ENCODE data around the gene RRM2.

The RRM2 gene

DNA sequence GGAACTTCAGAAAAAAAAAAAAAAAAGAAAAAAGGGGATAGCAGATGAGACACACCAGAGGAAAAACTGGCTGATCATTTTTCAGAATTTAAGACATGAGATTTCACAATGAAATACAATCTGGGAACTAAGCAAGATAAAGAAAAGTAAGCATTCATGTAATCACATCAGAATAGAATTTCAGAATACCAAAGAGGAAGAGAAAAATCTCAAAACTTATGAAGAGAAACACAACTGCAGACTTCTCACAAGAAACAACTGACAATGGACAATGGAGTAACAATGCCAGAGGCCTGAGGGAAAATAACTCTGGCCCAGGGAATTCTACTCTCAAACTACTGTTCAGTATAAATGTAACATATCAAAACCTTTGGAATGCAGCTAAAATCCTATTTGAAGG lies 13.2 kb upstream of the RRM2 start:
- no peak for TF ChIP-seq POLR2A (IDR thresholded peaks at IDR 0.05; ENCODE audit: low read depth, low read length)
- FAIRE-seq (no peak), DNase-seq (ENCODE audit: insufficient read length, low spot score) (no peak)

GRCh38 chr2:10119027-10119325 lies 3.6 kb upstream of the RRM2 start:
- no peak for TF ChIP-seq POLR2A (IDR thresholded peaks at IDR 0.05; ENCODE audit: low read depth, low read length)
- FAIRE-seq = no peak
- no peak for DNase-seq (ENCODE audit: insufficient read length, low spot score)

- FAIRE-seq (no peak), DNase-seq (ENCODE audit: insufficient read length, low spot score) (no peak)
- TF ChIP-seq POLR2A (IDR thresholded peaks at IDR 0.05; ENCODE audit: low read depth, low read length) = no peak
Measured at GRCh38 chr2:10119601-10120157, 2.9 kb upstream of the RRM2 start.

- DNase-seq (ENCODE audit: insufficient read length, low spot score) (peak; percentile 88), FAIRE-seq (no peak)
- TF ChIP-seq POLR2A (IDR thresholded peaks at IDR 0.05; ENCODE audit: low read depth, low read length) = peak; percentile 50; the same call in 1 of the 2 replicates
Measured at GRCh38 chr2:10120158-10120876, 2.2 kb upstream of the RRM2 start.

DNA sequence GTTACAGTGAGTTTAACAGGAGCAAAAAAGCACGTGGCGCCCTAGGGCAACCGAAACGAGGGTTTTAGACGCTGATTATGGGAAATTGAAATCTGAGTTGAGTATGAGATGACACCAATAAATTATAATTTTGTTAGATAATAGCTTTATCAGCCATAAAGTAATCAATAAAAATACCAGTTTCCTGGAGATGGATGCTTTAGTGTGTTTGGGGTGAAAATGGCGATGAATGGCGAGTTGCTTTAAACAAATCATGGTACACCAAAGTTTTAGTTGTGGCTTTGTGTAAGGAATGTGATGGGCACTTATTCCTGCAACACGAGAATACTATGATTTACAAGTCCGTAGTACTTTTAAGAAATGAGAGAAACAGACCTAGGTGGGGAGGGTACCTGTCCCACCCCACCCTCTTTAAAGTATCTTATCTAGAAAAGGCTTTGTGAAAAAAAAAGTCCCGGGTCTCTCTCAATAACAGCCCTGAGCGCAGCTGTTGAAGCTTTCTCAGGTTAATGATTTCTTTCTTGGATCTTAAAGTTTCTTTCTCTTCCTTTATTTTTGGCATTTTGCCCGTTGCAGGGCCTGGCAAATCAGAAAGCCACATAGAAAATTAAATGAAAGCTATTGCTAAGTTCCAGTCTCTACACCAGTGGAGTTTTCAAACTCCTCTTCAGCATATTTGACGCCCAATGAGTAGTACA lies 1.5 kb upstream of the RRM2 start:
- TF ChIP-seq POLR2A (IDR thresholded peaks at IDR 0.05; ENCODE audit: low read depth, low read length) = no peak
- no peak for DNase-seq (ENCODE audit: insufficient read length, low spot score)
- FAIRE-seq = no peak

DNA sequence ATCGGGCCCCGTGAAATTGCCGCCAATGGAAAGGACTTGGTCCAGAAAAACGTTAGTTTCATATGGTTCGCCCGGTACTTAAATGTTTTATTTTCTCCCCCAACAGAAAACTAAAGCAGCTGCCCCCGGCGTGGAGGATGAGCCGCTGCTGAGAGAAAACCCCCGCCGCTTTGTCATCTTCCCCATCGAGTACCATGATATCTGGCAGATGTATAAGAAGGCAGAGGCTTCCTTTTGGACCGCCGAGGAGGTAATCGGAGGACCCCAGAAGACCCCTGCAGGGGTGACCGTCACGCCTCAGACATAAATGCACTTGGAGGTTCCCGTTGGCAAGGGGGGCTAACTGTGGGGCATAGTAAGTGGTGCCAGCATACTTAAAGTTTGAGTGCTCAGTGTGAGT lies 742 bp downstream of the RRM2 start:
- FAIRE-seq (no peak), DNase-seq (ENCODE audit: insufficient read length, low spot score) (no peak)
- no peak for TF ChIP-seq POLR2A (IDR thresholded peaks at IDR 0.05; ENCODE audit: low read depth, low read length)

DNA sequence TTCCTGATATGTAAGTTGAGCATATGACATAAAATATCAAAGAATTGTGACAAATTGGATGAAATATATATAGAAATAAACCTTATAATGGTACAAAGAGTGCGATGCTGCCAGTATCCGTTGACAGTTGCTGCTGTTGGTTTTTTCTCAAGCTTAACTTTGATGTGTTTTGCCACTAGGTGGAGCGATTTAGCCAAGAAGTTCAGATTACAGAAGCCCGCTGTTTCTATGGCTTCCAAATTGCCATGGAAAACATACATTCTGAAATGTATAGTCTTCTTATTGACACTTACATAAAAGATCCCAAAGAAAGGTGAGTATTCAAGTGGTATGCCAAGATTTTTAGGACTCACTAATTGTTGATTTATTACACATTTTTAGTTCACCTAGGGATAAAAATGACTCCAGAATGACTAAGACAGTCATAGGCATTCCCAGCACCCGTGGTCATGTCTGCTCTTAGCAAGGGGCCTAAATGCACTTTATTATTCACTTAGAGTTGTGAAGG lies 2.1 kb downstream of the RRM2 start:
- no peak for TF ChIP-seq POLR2A (IDR thresholded peaks at IDR 0.05; ENCODE audit: low read depth, low read length)
- DNase-seq (ENCODE audit: insufficient read length, low spot score) (no peak), FAIRE-seq (no peak)

DNA sequence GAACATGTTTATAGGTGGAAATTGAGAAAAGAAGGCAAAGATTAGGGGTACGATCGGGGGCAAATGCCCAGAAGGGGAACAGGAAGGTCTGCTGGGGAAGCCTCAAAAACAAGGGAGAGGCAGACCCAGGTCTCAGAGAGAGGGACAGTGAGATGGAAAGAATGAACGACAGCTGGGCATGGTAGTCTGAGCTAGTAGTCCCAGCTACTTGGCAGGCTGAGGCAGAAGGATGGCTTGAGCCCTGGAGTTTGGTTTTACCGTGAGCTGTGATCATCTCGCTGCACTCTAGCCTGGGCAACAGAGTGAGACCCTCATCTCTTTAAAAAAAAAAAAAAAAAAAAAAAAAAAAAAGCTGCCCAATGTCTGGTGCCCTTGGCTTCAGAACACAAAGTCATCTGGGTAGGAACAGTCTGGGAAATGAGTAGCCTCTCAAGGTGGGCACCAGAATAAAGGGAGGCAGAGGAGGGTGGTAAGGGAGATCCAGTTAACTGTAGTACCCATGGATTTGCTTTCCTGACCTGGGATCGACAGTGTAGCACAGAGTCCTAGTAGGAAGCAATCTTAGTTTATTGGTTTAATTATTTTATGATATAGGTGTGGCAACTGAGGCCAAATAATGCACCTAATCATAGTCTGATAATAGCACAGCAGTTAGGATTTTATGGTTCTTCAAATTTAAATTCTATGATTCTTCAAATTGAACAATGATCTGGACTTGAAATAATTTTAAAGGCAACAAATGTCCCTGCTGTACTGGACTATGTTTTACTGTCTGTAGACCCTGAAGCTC lies 3.5 kb downstream of the RRM2 start:
- FAIRE-seq (no peak), DNase-seq (ENCODE audit: insufficient read length, low spot score) (no peak)
- TF ChIP-seq POLR2A (IDR thresholded peaks at IDR 0.05; ENCODE audit: low read depth, low read length) = no peak

- FAIRE-seq = no peak
- TF ChIP-seq POLR2A (IDR thresholded peaks at IDR 0.05; ENCODE audit: low read depth, low read length) = no peak
- no peak for DNase-seq (ENCODE audit: insufficient read length, low spot score)
Measured at GRCh38 chr2:10126632-10127026, 4.1 kb downstream of the RRM2 start.

GRCh38 chr2:10128420-10128819 lies 5.9 kb downstream of the RRM2 start:
- FAIRE-seq (no peak), DNase-seq (ENCODE audit: insufficient read length, low spot score) (no peak)
- TF ChIP-seq POLR2A (IDR thresholded peaks at IDR 0.05; ENCODE audit: low read depth, low read length) = no peak

- no peak for TF ChIP-seq POLR2A (IDR thresholded peaks at IDR 0.05; ENCODE audit: low read depth, low read length)
- FAIRE-seq (no peak), DNase-seq (ENCODE audit: insufficient read length, low spot score) (no peak)
Measured at GRCh38 chr2:10129490-10129889, 7.0 kb downstream of the RRM2 start.

DNA sequence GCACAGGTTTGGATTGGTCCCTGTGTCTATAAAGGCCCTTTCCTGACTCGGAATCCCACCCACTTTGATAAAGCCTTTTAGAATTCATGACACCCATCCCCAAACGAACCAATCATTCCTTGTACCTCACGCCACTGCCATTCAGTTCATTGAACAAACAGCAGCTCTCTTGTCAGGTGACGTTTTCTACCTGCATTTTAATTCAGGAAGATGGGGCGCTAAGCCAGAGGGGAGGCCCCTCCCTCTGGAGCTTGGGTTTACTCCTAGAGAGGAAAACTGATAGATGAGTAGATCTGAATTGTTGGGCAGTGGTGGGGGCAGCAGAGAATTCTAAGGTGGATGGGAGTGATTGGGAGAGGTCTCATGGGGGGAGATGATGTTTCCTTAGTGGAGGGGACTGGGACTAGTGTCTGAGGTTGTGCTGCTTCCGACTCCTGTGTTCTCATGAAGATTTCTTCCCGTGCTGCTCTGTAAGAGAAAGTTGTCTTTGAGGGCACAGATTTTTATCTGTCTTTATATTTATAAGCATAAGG lies 9.6 kb downstream of the RRM2 start:
- no peak for DNase-seq (ENCODE audit: insufficient read length, low spot score)
- no peak for TF ChIP-seq POLR2A (IDR thresholded peaks at IDR 0.05; ENCODE audit: low read depth, low read length)
- FAIRE-seq = no peak

- no peak for TF ChIP-seq POLR2A (IDR thresholded peaks at IDR 0.05; ENCODE audit: low read depth, low read length)
- no peak for FAIRE-seq
- DNase-seq (ENCODE audit: insufficient read length, low spot score) = no peak
Measured at GRCh38 chr2:10132596-10132995, 10.1 kb downstream of the RRM2 start.

All from H54 (cell line).